ENCODE results near the gene MPHOSPH10. TPM values are rescaled to one million over a fixed set of nuclear protein-coding genes. Genes with fewer than 3 reads are reported as not detected.
A peak's percentile ranks its signal among the peaks of the same experiment; 100 is the strongest.

Gene MPHOSPH10
- total and polyA plus RNA-seq, 2 of the 13 experiments (the other 11 are each of a cell fraction or from before 2014, with no cell fraction given): 37.8 to 137 TPM

GRCh38 chr2:71130152-71130904 lies at the start of gene MPHOSPH10, which contains the start of gene MCEE (continued):
- TF ChIP-seq ZNF549 (CRISPR knock-in tag; IDR thresholded peaks at IDR 0.05) (peak; percentile 46; the same call in 1 of the 2 replicates), ZNF703 (CRISPR knock-in tag; IDR thresholded peaks at IDR 0.05; ENCODE audit: borderline replicate concordance) (peak; percentile 96; the same call in 1 of the 2 replicates), NR0B2 (CRISPR knock-in tag; IDR thresholded peaks at IDR 0.05) (peak; percentile 83), ZKSCAN1 (IDR thresholded peaks at IDR 0.05; ENCODE audit: low read length) (no peak), ZNF431 (CRISPR knock-in tag; IDR thresholded peaks at IDR 0.05; ENCODE audit: borderline replicate concordance, low read depth) (peak; percentile 49; the same call in 1 of the 2 replicates), HDAC1 (CRISPR knock-in tag; IDR thresholded peaks at IDR 0.05) (peak; percentile 88), SNAPC4 (CRISPR knock-in tag; IDR thresholded peaks at IDR 0.05) (0 out of 2 replicates have a peak, but pooled peaks have one; percentile 72), TERF1 (CRISPR knock-in tag; IDR thresholded peaks at IDR 0.05) (no peak; the same call in 1 of the 2 replicates), BHLHE40 (IDR thresholded peaks at IDR 0.05; ENCODE audit: low read length) (peak; percentile 71), JARID2 (CRISPR knock-in tag; IDR thresholded peaks at IDR 0.05; ENCODE audit: insufficient replicate concordance) (peak; percentile 52), MTF2 (CRISPR knock-in tag; IDR thresholded peaks at IDR 0.05; ENCODE audit: borderline replicate concordance) (peak; percentile 94; the same call in 1 of the 2 replicates), ZMYM3 (CRISPR knock-in tag; IDR thresholded peaks at IDR 0.05) (peak; percentile 35; the same call in 1 of the 2 replicates), ATF4 (CRISPR knock-in tag; IDR thresholded peaks at IDR 0.05) (peak in 1 of 2 experiments; percentile 75; a peak in 2 of 4 replicates), HIVEP1 (CRISPR knock-in tag; IDR thresholded peaks at IDR 0.05) (peak; percentile 92), MED8 (CRISPR knock-in tag; IDR thresholded peaks at IDR 0.05; ENCODE audit: insufficient replicate concordance) (peak; percentile 85), YEATS2 (CRISPR knock-in tag; IDR thresholded peaks at IDR 0.05; ENCODE audit: borderline replicate concordance) (peak; percentile 88), ZNF710 (CRISPR knock-in tag; IDR thresholded peaks at IDR 0.05; ENCODE audit: borderline replicate concordance) (peak; percentile 40; the same call in 1 of the 2 replicates), ZNF205 (CRISPR knock-in tag; IDR thresholded peaks at IDR 0.05) (peak; percentile 45)
